ENCODE results near the gene S100A1. TPM values are rescaled to one million over a fixed set of nuclear protein-coding genes. Genes with fewer than 3 reads are reported as not detected.
A peak's percentile ranks its signal among the peaks of the same experiment; 100 is the strongest.

S100A1 gene
- 0.29 TPM in 1 of 2 replicates, not detected in the other for total RNA-seq (2014; rRNA removed)
- Bru-seq, nascent RNA = percentile 18 among the genes with signal in this experiment
- BruChase-seq, experiment 1, labeled RNA remaining after a 6-hour chase = not detected
- not detected for BruChase-seq, experiment 2, labeled RNA remaining after a 2-hour chase
- long read RNA-seq = 0 reads

DNA sequence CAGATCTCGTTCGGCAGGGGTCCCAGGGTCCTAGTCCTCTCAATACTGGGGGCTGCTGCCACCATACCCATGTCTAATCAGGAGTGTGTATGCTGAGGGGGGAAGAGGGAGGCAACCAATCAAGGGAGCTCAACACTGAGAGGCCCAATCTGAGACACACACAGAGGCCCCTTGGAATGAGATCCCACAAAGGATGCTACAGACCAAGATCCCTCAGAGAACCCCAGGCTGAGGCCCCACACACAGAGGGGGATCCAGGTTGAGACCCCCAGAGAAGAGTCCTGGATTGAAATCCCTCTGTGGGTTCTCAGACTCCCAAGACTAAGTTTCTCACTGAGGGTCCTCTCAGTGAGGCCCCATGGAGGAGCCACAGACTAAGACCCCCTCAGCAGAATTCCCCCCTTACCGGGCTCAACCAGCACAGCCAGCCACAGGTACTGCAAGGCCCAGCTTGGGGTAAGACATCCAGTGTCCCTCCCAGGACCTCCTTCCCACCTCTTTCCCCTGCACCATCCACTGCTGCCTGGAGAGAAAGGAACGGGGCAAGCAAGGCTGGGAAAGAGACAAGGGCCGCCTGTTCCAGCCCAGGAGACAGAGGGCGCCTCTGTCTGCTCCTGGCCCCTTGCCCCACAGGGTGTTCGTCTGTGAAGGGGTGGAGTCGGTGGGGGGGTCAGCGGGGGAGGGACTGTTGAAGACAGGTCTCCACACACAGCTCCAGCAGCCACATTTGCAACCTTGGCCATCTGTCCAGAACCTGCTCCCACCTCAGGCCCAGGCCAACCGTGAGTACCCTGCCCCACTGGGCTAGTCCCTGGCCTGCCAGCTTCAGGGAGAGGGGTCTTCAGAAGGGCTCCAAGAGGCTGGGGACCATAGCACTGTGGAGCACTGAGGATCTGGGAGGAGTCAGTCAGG is at the start of gene S100A1:
Gene S100A1, plus strand, starts transcription at position 720 of the 912 bp plus-strand sequence. CDS start 2,088 bp downstream, outside the sequence.
- peak within 1 kb of the TSS; percentile 84 for H3K4me3 ChIP-seq (ENCODE audit: low read length)
- H3K36me3 ChIP-seq (ENCODE audit: low read depth, low read length) = peaks cover 21% of the 10 kb centered on the region; the same call in 1 of the 2 replicates
- no peaks in the 10 kb centered on the region for H4K20me1 ChIP-seq (ENCODE audit: low read length)
- H3K9me3 ChIP-seq (ENCODE audit: low read length) = no peaks in the 10 kb centered on the region
- H3K27ac ChIP-seq (ENCODE audit: low read length) = peak within 1 kb of the TSS; percentile 79
- H3K27me3 ChIP-seq (ENCODE audit: low read length) = no peaks in the 10 kb centered on the region
- ATAC-seq (peak; percentile 23), DNase-seq (no peak)
- no peaks in the 10 kb centered on the region for H3K9me2 ChIP-seq (replicated peaks; ENCODE audit: low read length)
- peak within 1 kb of the TSS; percentile 88 for H3K9ac ChIP-seq (ENCODE audit: low read length)
- H3K79me2 ChIP-seq (ENCODE audit: low read length) = peaks cover 37% of the 10 kb centered on the region
- peak within 1 kb of the TSS; percentile 96 for H3K4me2 ChIP-seq (ENCODE audit: low read length)
- TF ChIP-seq EZH2 (IDR thresholded peaks at IDR 0.05; ENCODE audit: low read length, unreplicated experiment) (no peak), EZH2phosphoT487 (IDR thresholded peaks at IDR 0.05; ENCODE audit: borderline replicate concordance, low read length) (no peak)
- TF ChIP-seq, protein P1, sequence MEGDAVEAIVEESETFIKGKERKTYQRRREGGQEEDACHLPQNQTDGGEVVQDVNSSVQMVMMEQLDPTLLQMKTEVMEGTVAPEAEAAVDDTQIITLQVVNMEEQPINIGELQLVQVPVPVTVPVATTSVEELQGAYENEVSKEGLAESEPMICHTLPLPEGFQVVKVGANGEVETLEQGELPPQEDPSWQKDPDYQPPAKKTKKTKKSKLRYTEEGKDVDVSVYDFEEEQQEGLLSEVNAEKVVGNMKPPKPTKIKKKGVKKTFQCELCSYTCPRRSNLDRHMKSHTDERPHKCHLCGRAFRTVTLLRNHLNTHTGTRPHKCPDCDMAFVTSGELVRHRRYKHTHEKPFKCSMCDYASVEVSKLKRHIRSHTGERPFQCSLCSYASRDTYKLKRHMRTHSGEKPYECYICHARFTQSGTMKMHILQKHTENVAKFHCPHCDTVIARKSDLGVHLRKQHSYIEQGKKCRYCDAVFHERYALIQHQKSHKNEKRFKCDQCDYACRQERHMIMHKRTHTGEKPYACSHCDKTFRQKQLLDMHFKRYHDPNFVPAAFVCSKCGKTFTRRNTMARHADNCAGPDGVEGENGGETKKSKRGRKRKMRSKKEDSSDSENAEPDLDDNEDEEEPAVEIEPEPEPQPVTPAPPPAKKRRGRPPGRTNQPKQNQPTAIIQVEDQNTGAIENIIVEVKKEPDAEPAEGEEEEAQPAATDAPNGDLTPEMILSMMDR (conservative IDR thresholded peaks at IDR 0.05; ENCODE audit: low read depth, low read length) = no peak; the same call in 1 of the 2 replicates
- peak within 1 kb of the TSS; percentile 51 for H2AFZ ChIP-seq (ENCODE audit: low read length)
- peaks cover 35% of the 10 kb centered on the region for H3K4me1 ChIP-seq (ENCODE audit: insufficient read depth, low read length)
- POLR2A ChIA-PET (ENCODE audit: unreplicated experiment) = interaction anchor here (0.5 to 1.6 kb wide), 13 partner anchors 10 to 293 kb away, joined by 3 to 25 read pairs (median 5); partner anchors contain the start of genes ILF2, INTS3 and S100A16
- CTCF ChIA-PET = interaction anchor here (0.6 to 2.1 kb wide), 10 partner anchors 10 to 548 kb away, joined by 3 to 18 read pairs (median 5); partner anchors contain the start of gene S100A16
- H3F3A ChIP-seq (ENCODE audit: low read length, unreplicated experiment) = no peaks in the 10 kb centered on the region
- BruUV-seq (replicated peaks) = no TSS peak
- intact Hi-C loops (cut with micrococcal nuclease) = loop anchor here (2.0 kb wide), 1 partner anchor 15 kb away; the partner anchor contains the start of gene S100A16

- no TSS peak for BruUV-seq (replicated peaks)
- DNase-seq = no peak
- no peaks in the 10 kb centered on the region for H3K27me3 ChIP-seq (ENCODE audit: low read length)
- no peak overlapping the region for H3K4me3 ChIP-seq (ENCODE audit: low read length)
- ATAC-seq = 0 out of 2 replicates have a peak, but pooled peaks have one; percentile 18
- no peaks in the 10 kb centered on the region for H4K20me1 ChIP-seq (ENCODE audit: low read length)
- H3K27ac ChIP-seq (ENCODE audit: low read length) = no peak overlapping the region
- ChIA-PET CTCF (no interaction called here), POLR2A (ENCODE audit: unreplicated experiment) (no interaction called here)
- H3K9me3 ChIP-seq (ENCODE audit: low read length) = no peaks in the 10 kb centered on the region
- H3K4me2 ChIP-seq (ENCODE audit: low read length) = no peak overlapping the region
- no peaks in the 10 kb centered on the region for H3K79me2 ChIP-seq (ENCODE audit: low read length)
- no peak for TF ChIP-seq EZH2phosphoT487 (IDR thresholded peaks at IDR 0.05; ENCODE audit: borderline replicate concordance, low read length)
- TF ChIP-seq, protein P1 (conservative IDR thresholded peaks at IDR 0.05; ENCODE audit: low read depth, low read length) = no peak
- no peak for TF ChIP-seq EZH2 (IDR thresholded peaks at IDR 0.05; ENCODE audit: low read length, unreplicated experiment)
- no peak overlapping the region for H3K9ac ChIP-seq (ENCODE audit: low read length)
- peaks cover 6% of the 10 kb centered on the region for H3K4me1 ChIP-seq (ENCODE audit: insufficient read depth, low read length)
- no peak overlapping the region for H2AFZ ChIP-seq (ENCODE audit: low read length)
- intact Hi-C loops (cut with micrococcal nuclease) = no loop called here
- no peaks in the 10 kb centered on the region for H3F3A ChIP-seq (ENCODE audit: low read length, unreplicated experiment)
- H3K9me2 ChIP-seq (replicated peaks; ENCODE audit: low read length) = no peaks in the 10 kb centered on the region
- H3K36me3 ChIP-seq (ENCODE audit: low read depth, low read length) = no peaks in the 10 kb centered on the region
These were observed 49.7 kb upstream of the S100A1 start for GRCh38 chr1:153578490-153578889.

Measured in PC-3 (cell line).